Mononuclear cell (primary cell): ENCODE results near the gene CLDN9. TPM values are rescaled to one million over a fixed set of nuclear protein-coding genes. Genes with fewer than 3 reads are reported as not detected.

Experiments
- H3K27me3 ChIP-seq: 2 replicates; pipeline ENCODE4 v1.6.0; 2011; ENCODE audit warnings: low read length, control low read depth; ENCODE audit not compliant: insufficient read depth
- H3K4me1 ChIP-seq: 2 replicates; pipeline ENCODE4 v1.5.1; 2011; ENCODE audit warnings: mild to moderate bottlenecking, low read length, control low read depth; ENCODE audit not compliant: insufficient read depth
- H3K4me3 ChIP-seq: 2 replicates; pipeline ENCODE4 v1.5.1; 2011; ENCODE audit warnings: mild to moderate bottlenecking, low read length, moderate library complexity
- H3K9me3 ChIP-seq: 2 replicates; pipeline ENCODE4 v1.5.1; 2011; ENCODE audit warnings: low read depth, mild to moderate bottlenecking, control low read depth, low read length
- total RNA-seq: library from RNA; depleted of rRNA; stranded (reverse); fragments of >200 nt; gene quantifications from one replicate; pipeline ENCODE4 v1.2.3, GENCODE V29; 2012

The CLDN9 gene
- total RNA-seq, 1 donor, result not detected

GRCh38 chr16:3056336-3057180 is 43.8 kb downstream of the CLDN9 start:
- Histone ChIP-seq H3K4me1 (peaks cover 77% of the 10 kb centered on the region), H3K9me3 (no peaks in the 10 kb centered on the region), H3K27me3 (no peaks in the 10 kb centered on the region), H3K4me3 (no peak overlapping the region)

- H3K4me3 ChIP-seq, result no peak overlapping the region
- peaks cover 77% of the 10 kb centered on the region for H3K4me1 ChIP-seq
These were observed 44.7 kb downstream of the CLDN9 start for GRCh38 chr16:3057181-3058138.

GRCh38 chr16:3058139-3059030 is 45.7 kb downstream of the CLDN9 start:
- Histone ChIP-seq H3K9me3 (no peaks in the 10 kb centered on the region), H3K27me3 (no peaks in the 10 kb centered on the region), H3K4me1 (peaks cover 77% of the 10 kb centered on the region), H3K4me3 (peak overlapping the region; percentile 66)

More at GRCh38 chr16:3057181-3058138, 44.7 kb downstream of the CLDN9 start:
- Histone ChIP-seq H3K9me3 (no peaks in the 10 kb centered on the region), H3K27me3 (no peaks in the 10 kb centered on the region)

GRCh38 chr16:3059041-3059722 is 46.5 kb downstream of the CLDN9 start:
- peak overlapping the region; percentile 66 for H3K4me3 ChIP-seq
- H3K9me3 ChIP-seq, result no peaks in the 10 kb centered on the region
- peaks cover 72% of the 10 kb centered on the region for H3K4me1 ChIP-seq
- no peaks in the 10 kb centered on the region for H3K27me3 ChIP-seq

- Histone ChIP-seq H3K27me3 (no peaks in the 10 kb centered on the region), H3K4me1 (peaks cover 72% of the 10 kb centered on the region), H3K4me3 (peak overlapping the region; percentile 66), H3K9me3 (no peaks in the 10 kb centered on the region)
These were observed 47.1 kb downstream of the CLDN9 start for GRCh38 chr16:3059723-3060242.

- Histone ChIP-seq H3K4me1 (peaks cover 64% of the 10 kb centered on the region), H3K27me3 (no peaks in the 10 kb centered on the region), H3K9me3 (no peaks in the 10 kb centered on the region), H3K4me3 (no peak overlapping the region)
These were observed 47.8 kb downstream of the CLDN9 start for GRCh38 chr16:3060339-3061127.

DNA sequence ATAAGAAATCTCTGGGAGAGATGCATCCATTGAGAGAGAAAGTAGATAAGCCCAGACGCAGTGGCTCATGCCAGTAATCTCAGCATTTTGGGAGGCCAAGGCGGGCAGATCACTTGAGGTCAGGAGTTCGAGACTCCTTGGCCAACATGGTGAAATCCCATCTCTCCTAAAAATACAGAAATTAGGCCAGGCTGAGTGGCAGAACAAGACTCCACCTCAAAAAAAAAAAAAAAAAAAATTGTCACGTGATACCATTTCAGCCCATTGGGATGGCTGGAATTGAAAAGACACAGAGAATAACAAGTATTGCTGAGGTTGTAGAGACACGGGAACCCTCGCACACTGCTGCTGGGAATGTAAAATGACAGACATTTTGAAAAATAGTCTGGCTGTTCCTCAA is 49.8 kb downstream of the CLDN9 start:
- no peak overlapping the region for H3K4me3 ChIP-seq
- H3K9me3 ChIP-seq, result no peaks in the 10 kb centered on the region
- no peaks in the 10 kb centered on the region for H3K27me3 ChIP-seq
- peaks cover 45% of the 10 kb centered on the region for H3K4me1 ChIP-seq

- Histone ChIP-seq H3K4me1 (peaks cover 45% of the 10 kb centered on the region), H3K4me3 (no peak overlapping the region), H3K27me3 (no peaks in the 10 kb centered on the region), H3K9me3 (no peaks in the 10 kb centered on the region)
These were observed 51.1 kb downstream of the CLDN9 start for GRCh38 chr16:3063625-3064386.

Other genes starting within 250 kb of the CLDN9 start
- gene ELOB, start 235.6 kb upstream of the CLDN9 start, total RNA-seq, result 92.6 TPM
- not detected for gene PRSS33, start 225.4 kb upstream of the CLDN9 start, total RNA-seq
- gene PRSS41, start 214.5 kb upstream of the CLDN9 start, total RNA-seq, result not detected
- not detected for gene PRSS21, start 195.7 kb upstream of the CLDN9 start, total RNA-seq
- gene ZG16B, start 182.6 kb upstream of the CLDN9 start, total RNA-seq, result 1.2 TPM
- gene PRSS22, start 154.8 kb upstream of the CLDN9 start, total RNA-seq, result 0.21 TPM
- 8.1 TPM for gene FLYWCH2, start 129.7 kb upstream of the CLDN9 start, total RNA-seq
- 15.7 TPM for gene FLYWCH1, start 101.0 kb upstream of the CLDN9 start, total RNA-seq
- gene KREMEN2, start 48.6 kb upstream of the CLDN9 start, total RNA-seq, result not detected
- 3.1 TPM for gene PAQR4, start 43.6 kb upstream of the CLDN9 start, total RNA-seq
- gene PKMYT1, start 32.5 kb upstream of the CLDN9 start, total RNA-seq, result 1.3 TPM
- gene CLDN6, start 5.3 kb downstream of the CLDN9 start, total RNA-seq, result not detected
- gene TNFRSF12A, start 7.4 kb downstream of the CLDN9 start, total RNA-seq, result 8.2 TPM
- 8.2 TPM for gene HCFC1R1, start 11.0 kb downstream of the CLDN9 start, total RNA-seq
- gene THOC6, start 11.1 kb downstream of the CLDN9 start, total RNA-seq, result 8.9 TPM
- 0.10 TPM for gene BICDL2, start 24.0 kb downstream of the CLDN9 start, total RNA-seq
- gene MMP25, start 33.6 kb downstream of the CLDN9 start, total RNA-seq, result 1.7 TPM
- gene IL32, start 52.7 kb downstream of the CLDN9 start, total RNA-seq, result 115 TPM
- under 0.01 TPM for gene ZSCAN10, start 86.4 kb downstream of the CLDN9 start, total RNA-seq
- 0.52 TPM for gene ZNF205, start 99.7 kb downstream of the CLDN9 start, total RNA-seq
- gene ZNF213, start 122.1 kb downstream of the CLDN9 start, total RNA-seq, result 1.6 TPM
- not detected for gene OR1F1, start 175.3 kb downstream of the CLDN9 start, total RNA-seq
- 4.5 TPM for gene ZNF200, start 222.2 kb downstream of the CLDN9 start, total RNA-seq
- 26.7 TPM for gene MEFV, start 243.7 kb downstream of the CLDN9 start, total RNA-seq